CD14-positive monocyte (primary cell): ENCODE results near the gene SKIDA1. TPM values are rescaled to one million over a fixed set of nuclear protein-coding genes. Genes with fewer than 3 reads are reported as not detected.

Experiments used
- DNase-seq, 3 donors: peaks; one replicate each; pipeline ENCODE4 v3.0.0-alpha.2; 2011 to 2022
- H2AFZ ChIP-seq: 2 replicates; pipeline ENCODE4 v1.6.0; 2012; ENCODE audit warnings: mild to moderate bottlenecking, low read depth, low read length, inconsistent platforms; ENCODE audit not compliant: insufficient read depth, poor library complexity, severe bottlenecking
- H3K27ac ChIP-seq, 2 donors: 1 replicate in 1 of 2; 2 replicates in 1 of 2; pipeline ENCODE4 v1.5.1; 2012 to 2013; ENCODE audit warnings: low read length in 2 of 2, control low read depth in 1 of 2, inconsistent platforms in 1 of 2, low read depth in 1 of 2, mild to moderate bottlenecking in 1 of 2
- H3K27me3 ChIP-seq, 2 donors: one replicate each; pipeline versions ENCODE4 v1.6.0 to v1.6.1; 2011 to 2013; ENCODE audit warnings: low read length in 2 of 2; ENCODE audit not compliant: control insufficient read depth in 2 of 2, insufficient read depth in 2 of 2
- H3K36me3 ChIP-seq, 2 donors: replicated peaks in 1 of 2; 1 replicate in 1 of 2; 2 replicates in 1 of 2; pipeline versions ENCODE4 v1.5.1 to v1.6.1; 2012 to 2013; ENCODE audit warnings: low read length in 2 of 2, control low read depth in 1 of 2, inconsistent platforms in 1 of 2, mild to moderate bottlenecking in 1 of 2; ENCODE audit not compliant: insufficient read depth in 2 of 2, control insufficient read depth in 1 of 2
- H3K4me1 ChIP-seq, 2 donors: 1 replicate in 1 of 2; 2 replicates in 1 of 2; pipeline versions ENCODE4 v1.5.1 to v1.6.1; 2012 to 2013; ENCODE audit warnings: low read length in 2 of 2, control low read depth in 1 of 2, inconsistent platforms in 1 of 2, mild to moderate bottlenecking in 1 of 2, moderate library complexity in 1 of 2; ENCODE audit not compliant: insufficient read depth in 2 of 2, control insufficient read depth in 1 of 2
- H3K4me2 ChIP-seq: replicated peaks from 2 replicates; pipeline ENCODE3; 2012; ENCODE audit warnings: low read length, moderate library complexity, mild to moderate bottlenecking; ENCODE audit not compliant: poor library complexity, severe bottlenecking; ENCODE audit errors: extremely low read depth
- H3K4me3 ChIP-seq, 3 experiments: fragments of 200-600 bp in 1 of 3; sonication (generic) in 1 of 3; replicated peaks in 1 of 3; 1 replicate in 2 of 3; 2 replicates in 1 of 3; pipeline ENCODE4 v1.5.1; 2011 to 2013; ENCODE audit warnings: low read length in 3 of 3, mild to moderate bottlenecking in 3 of 3, control low read depth in 2 of 3, low read depth in 2 of 3, inconsistent platforms in 1 of 3, moderate library complexity in 1 of 3
- H3K79me2 ChIP-seq: 2 replicates; pipeline ENCODE4 v1.6.0; 2012; ENCODE audit warnings: mild to moderate bottlenecking, control low read depth, inconsistent platforms, low read length, moderate library complexity; ENCODE audit not compliant: insufficient read depth
- H3K9ac ChIP-seq: 2 replicates; pipeline ENCODE4 v1.6.0; 2017; ENCODE audit warnings: low read length, mild to moderate bottlenecking; ENCODE audit not compliant: insufficient read depth, poor library complexity, severe bottlenecking
- H3K9me3 ChIP-seq, 2 donors: replicated peaks in 1 of 2; 1 replicate in 1 of 2; 2 replicates in 1 of 2; pipeline versions ENCODE4 v1.5.1 to v1.6.1; 2012 to 2013; ENCODE audit warnings: low read length in 2 of 2, control low read depth in 1 of 2; ENCODE audit not compliant: control insufficient read depth in 1 of 2, insufficient read depth in 1 of 2
- H4K20me1 ChIP-seq: 2 replicates; pipeline ENCODE4 v1.6.0; 2012; ENCODE audit warnings: mild to moderate bottlenecking, low read length, control low read depth, moderate library complexity; ENCODE audit not compliant: insufficient read depth
- H3K27ac Mint-ChIP-seq, 7 donors: one replicate each; pipeline ENCODE4 v1.8.0; 2020; ENCODE audit warnings: mild to moderate bottlenecking in 7 of 7, mixed read lengths in 7 of 7, moderate library complexity in 6 of 7, inconsistent platforms in 2 of 7
- H3K27me3 Mint-ChIP-seq, 3 donors: one replicate each; pipeline ENCODE4 v1.8.0; 2021 to 2022; ENCODE audit warnings: low read depth in 3 of 3, mild to moderate bottlenecking in 3 of 3, mixed read lengths in 3 of 3, moderate library complexity in 3 of 3, inconsistent platforms in 1 of 3
- H3K36me3 Mint-ChIP-seq, 2 donors: one replicate each; pipeline ENCODE4 v1.8.0; 2020; ENCODE audit warnings: mixed read lengths in 2 of 2, inconsistent platforms in 1 of 2, mild to moderate bottlenecking in 1 of 2
- H3K4me1 Mint-ChIP-seq: one replicate; pipeline ENCODE4 v1.8.0; 2020; ENCODE audit warnings: mild to moderate bottlenecking, mixed read lengths
- H3K4me3 Mint-ChIP-seq, 2 donors: one replicate each; pipeline ENCODE4 v1.8.0; 2020; ENCODE audit warnings: mild to moderate bottlenecking in 2 of 2, mixed read lengths in 2 of 2, moderate library complexity in 1 of 2
- H3K9me3 Mint-ChIP-seq, 7 donors: one replicate each; pipeline ENCODE4 v1.8.0; 2020 to 2022; ENCODE audit warnings: mixed read lengths in 7 of 7, mild to moderate bottlenecking in 6 of 7, moderate library complexity in 6 of 7, inconsistent platforms in 2 of 7
- CTCF ChIP-seq: fragments of 200-600 bp; IDR thresholded peaks from one replicate; pipeline ENCODE4 v1.8.0; 2022; ENCODE audit warnings: antibody characterized with exemption, mild to moderate bottlenecking
- whole genome bisulfite sequencing: methylation state at CpG from one replicate; pipeline ENCODE4 v1.1.5; 2013; ENCODE audit warnings: missing lambda C conversion rate; ENCODE audit not compliant: insufficient coverage; 5-methylcytosine and 5-hydroxymethylcytosine counted together
- intact Hi-C, 2 donors: fragments of 100-400 bp; cut with micrococcal nuclease; formaldehyde crosslinking; loops; one replicate each; pipeline versions ENCODE4 v1.15.0 to v1.15.1; 2023
- polyA plus RNA-seq, 3 donors: library from polyadenylated mRNA; depleted of rRNA in 1 of 3; unstranded in 2 of 3; stranded (reverse) in 1 of 3; fragments of 300-500 nt in 2 of 3; fragments of >200 nt in 1 of 3; fragmentation: Illumina TruSeq in 2 of 3; gene quantifications; 1 replicate in 2 of 3; 2 replicates in 1 of 3; pipeline ENCODE4 v1.2.3, GENCODE V29; 2012 to 2021

The SKIDA1 gene
- polyA plus RNA-seq, 3 donors: 0.04 to 0.15 TPM; not detected in 1

GRCh38 chr10:21475393-21475792 is 50.1 kb downstream of the SKIDA1 start:
- Histone ChIP-seq H3K27ac (no peak overlapping the region), H4K20me1 (no peaks in the 10 kb centered on the region), H3K4me1 (no peaks in the 10 kb centered on the region), H3K36me3 (no peaks in the 10 kb centered on the region), H3K4me3 (no peak overlapping the region), H2AFZ (no peak overlapping the region), H3K9ac (no peak overlapping the region), H3K4me2 (no peak overlapping the region), H3K27me3 (no peaks in the 10 kb centered on the region), H3K79me2 (no peaks in the 10 kb centered on the region), H3K9me3 (no peaks in the 10 kb centered on the region)
- no peak for TF ChIP-seq CTCF
- H3K4me1 Mint-ChIP-seq: no peaks in the 10 kb centered on the region
- WGBS: 100% methylated on average over 2 of the region's 5 CpGs
- no peak overlapping the region for H3K4me3 Mint-ChIP-seq
- H3K9me3 Mint-ChIP-seq: peaks cover 0 to 3% (median 0%) of the 10 kb centered on the region in 7 donors
- no peak overlapping the region for H3K27ac Mint-ChIP-seq
- no peak for DNase-seq
- H3K27me3 Mint-ChIP-seq: peaks cover 0 to 9% (median 0%) of the 10 kb centered on the region in 3 donors
- intact Hi-C loops: no loop called here
- no peaks in the 10 kb centered on the region for H3K36me3 Mint-ChIP-seq

GRCh38 chr10:21473541-21473940 is 51.9 kb downstream of the SKIDA1 start:
- Mint-ChIP-seq H3K4me3 (no peak overlapping the region), H3K9me3 (peaks cover 0 to 3% (median 0%) of the 10 kb centered on the region in 7 donors), H3K4me1 (no peaks in the 10 kb centered on the region), H3K27ac (no peak overlapping the region), H3K27me3 (peaks cover 0 to 13% (median 0%) of the 10 kb centered on the region in 3 donors), H3K36me3 (no peaks in the 10 kb centered on the region)
- Histone ChIP-seq H3K79me2 (no peaks in the 10 kb centered on the region), H3K4me3 (no peak overlapping the region), H3K9me3 (no peaks in the 10 kb centered on the region), H3K4me1 (no peaks in the 10 kb centered on the region), H2AFZ (no peak overlapping the region), H3K4me2 (no peak overlapping the region), H3K27me3 (no peaks in the 10 kb centered on the region), H4K20me1 (no peaks in the 10 kb centered on the region), H3K9ac (no peak overlapping the region), H3K27ac (no peak overlapping the region), H3K36me3 (no peaks in the 10 kb centered on the region)
- intact Hi-C loops: no loop called here
- DNase-seq: no peak
- 90% methylated on average over 7 of the region's 10 CpGs for WGBS
- no peak for TF ChIP-seq CTCF
